GM19397 (cell line): ENCODE measurements around the gene MAPKAPK3.

Source experiments
- ATAC-seq: cut with Tn5 transposase; IDR thresholded peaks from one replicate; pipeline ENCODE4 v1.9.1; 2021; ENCODE audit warnings: mild to moderate bottlenecking, moderate library complexity; ENCODE audit not compliant: unreplicated experiment

The MAPKAPK3 gene

DNA sequence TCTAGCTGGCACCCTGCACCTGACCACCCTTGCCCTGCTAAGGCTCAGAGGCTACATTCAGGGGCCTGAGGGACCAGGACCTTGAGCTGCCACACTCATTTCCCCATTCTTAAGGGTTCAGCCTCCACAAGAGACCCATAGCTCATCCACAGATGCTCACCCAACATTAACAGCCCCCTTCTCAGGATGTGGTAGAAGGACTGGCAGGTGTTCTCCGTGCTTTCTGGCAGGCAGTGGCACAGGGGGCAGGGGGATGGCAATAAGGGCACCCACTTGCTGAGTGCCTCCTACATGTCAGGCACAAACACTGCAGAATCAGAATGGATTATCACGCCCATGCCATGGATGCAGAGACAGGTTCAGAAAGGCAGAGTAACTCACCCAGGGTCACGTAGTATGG, 9.4 kb downstream of the MAPKAPK3 start:
- no peak for ATAC-seq

DNA sequence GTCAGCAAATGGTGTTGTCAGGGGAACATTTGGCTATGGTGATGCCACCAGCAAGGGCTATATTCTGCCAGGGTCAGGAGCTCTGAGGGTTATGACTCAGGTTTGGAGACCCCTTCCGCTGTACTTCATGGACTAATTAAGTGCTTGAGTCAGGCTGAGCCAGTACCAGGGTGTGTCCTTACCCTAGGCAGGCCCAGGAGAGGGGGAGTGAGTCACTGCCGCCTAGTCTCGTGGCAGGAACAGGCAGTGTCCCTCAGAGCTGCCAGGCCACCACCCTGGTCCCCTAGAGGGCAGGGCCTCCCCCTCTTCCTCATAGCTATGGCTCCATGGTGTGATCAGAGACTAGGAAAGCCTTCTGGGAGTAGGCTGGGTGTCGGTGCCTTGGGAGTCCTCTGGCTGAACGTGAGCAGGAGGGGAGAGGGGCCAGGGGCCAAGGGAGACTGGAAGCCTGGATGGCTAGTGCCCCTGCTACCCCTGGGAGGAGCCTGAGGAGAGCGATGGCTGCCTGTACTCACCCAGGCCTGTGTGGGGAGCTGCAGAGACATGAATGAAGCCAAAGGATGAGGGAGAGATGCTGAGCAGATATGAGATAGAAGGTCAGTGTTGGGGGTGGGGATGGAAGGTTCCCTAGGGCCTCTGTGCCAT, 10.6 kb downstream of the MAPKAPK3 start:
- no peak for ATAC-seq

DNA sequence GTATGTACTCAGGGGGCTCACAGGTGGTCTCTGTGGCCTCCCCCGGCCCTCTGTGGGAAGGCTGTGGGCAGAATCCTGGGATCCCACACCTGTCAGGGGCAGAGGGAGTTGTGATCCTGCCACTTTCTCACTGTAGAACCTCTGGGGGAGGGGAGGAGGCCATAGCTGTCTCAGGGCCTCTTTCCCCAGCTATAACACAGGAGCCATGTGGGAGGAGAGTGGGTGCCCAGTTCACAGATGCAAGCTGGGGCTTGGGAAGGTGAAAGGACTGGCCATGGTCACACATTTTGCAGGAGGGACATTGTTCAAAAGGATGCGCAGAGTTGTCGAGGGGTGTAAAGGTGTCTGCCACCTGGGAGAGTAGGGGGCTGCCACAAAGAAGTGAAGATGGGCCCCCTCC, 11.7 kb downstream of the MAPKAPK3 start:
- no peak for ATAC-seq

DNA sequence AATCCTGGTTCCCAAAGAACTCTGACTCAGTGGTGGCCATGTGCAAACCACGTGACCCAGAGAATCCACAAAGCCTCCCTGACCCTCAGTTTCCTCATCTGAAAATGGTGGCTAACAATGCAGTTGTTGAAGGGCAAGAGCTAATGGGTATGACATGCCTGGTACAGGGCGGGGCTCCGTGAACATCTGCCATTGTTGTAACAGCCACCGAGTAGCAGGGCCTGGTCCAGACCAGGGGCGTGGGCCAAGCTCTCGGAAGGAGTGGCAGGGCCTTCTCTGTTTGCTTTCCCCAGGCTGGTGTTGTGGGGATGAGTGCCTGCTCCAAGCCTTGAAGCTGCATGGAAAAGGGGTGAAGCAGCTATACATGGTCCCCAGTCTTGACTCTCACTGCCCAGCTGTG, 13.4 kb downstream of the MAPKAPK3 start:
- no peak for ATAC-seq

DNA sequence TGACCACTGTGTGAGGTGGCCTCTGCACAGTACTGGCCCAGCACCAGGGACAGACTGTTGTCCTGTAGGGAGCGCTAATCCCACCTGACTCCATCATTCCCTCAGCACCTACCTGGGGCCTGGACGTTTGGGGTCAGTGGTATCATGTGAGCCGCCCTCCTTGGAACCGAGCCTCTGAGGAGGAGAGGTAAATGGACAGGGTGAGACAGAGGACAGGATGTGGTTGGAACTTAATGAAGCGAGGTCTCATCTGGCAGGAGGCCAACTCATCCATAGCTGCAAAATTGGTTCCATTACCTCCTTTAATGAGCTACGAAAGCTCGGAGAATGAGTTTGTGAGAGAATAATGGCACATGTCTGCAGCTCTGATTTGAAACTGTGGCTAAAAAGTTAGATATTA, 13.9 kb downstream of the MAPKAPK3 start:
- no peak for ATAC-seq

DNA sequence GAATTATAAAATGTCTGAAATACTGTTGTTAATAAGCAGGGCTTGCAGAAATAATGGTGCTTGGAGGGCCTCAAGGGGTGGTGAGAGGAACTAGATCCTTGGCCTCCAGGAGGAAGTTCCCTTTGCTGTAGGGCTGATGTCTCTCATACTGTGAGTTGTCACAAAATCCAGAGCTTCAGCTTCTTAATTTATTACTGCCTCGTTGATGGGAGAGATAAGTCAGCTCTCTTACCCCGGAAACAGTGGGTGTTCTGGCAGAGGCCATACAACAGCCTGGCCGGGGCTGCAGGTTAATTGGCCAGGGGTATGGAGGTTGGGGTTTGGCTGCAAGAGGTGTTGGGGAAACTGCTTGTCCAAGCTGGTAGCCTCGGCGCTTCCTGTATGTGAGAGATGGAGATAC, 15.5 kb downstream of the MAPKAPK3 start:
- no peak for ATAC-seq

DNA sequence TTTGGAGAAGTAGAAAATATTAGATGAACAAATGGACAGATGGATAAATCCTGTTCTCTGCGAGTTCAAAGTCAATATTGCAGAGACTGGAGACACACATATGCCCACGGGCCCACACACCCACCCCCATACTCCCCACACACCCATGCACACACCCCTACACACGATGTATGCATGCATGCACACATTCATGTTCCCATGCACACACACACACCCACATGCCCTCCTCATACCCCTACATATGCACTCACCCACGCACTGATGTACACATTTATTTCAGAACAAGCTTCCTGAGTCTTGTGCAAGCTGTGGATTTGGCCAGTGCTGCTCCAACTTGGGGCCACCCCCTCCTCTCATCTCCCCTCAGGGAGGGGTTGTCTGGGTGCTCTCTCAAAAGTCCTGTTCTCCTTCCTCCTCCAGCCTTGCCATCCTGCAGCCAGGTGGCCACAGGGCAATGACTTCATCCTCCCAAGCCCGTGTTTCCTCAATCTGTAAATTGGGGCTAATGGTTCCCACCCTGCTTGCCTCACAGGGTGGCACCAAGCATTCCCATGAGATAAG, 16.4 kb downstream of the MAPKAPK3 start:
- ATAC-seq, result no peak

DNA sequence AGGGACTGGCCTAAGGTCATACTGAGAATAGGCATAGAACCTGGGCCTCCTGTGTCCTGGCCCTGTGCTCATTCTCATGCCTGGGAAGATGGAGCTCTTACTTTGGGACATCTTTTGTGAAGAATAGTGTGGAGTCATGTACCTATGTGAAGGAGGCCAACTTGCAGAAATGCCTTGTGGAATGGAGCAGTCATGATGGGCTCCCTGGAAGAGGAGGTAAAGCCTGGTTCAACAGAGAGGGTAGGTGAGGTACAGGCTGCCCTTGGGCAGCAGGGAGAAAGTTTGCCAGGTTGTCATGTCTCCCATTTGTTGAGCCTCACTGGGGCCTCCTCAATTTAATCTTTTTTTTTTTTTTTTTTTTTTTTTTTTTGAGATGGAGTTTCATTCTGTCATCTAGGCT, 18.1 kb downstream of the MAPKAPK3 start:
- ATAC-seq, result no peak

DNA sequence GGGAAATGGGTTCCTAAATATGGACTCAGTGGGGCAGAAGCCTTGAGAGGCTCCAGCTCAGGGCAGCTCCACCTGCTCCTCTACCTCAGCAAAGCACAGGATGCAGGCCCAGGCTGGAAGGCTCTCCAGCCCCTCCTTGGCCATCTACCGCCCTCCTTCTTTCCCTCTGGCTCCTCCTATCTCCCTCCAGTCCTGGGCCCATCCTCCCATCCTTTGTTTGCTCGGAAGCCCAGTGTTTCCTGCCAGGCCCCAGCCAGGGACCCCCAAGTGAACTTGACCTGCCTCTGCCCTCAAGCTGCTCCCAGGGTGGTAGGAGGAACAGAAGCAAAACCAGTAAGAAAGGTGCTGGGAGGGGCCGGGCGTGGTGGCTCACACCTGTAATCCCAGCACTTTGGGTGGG, 20.1 kb downstream of the MAPKAPK3 start:
- ATAC-seq, result no peak

DNA sequence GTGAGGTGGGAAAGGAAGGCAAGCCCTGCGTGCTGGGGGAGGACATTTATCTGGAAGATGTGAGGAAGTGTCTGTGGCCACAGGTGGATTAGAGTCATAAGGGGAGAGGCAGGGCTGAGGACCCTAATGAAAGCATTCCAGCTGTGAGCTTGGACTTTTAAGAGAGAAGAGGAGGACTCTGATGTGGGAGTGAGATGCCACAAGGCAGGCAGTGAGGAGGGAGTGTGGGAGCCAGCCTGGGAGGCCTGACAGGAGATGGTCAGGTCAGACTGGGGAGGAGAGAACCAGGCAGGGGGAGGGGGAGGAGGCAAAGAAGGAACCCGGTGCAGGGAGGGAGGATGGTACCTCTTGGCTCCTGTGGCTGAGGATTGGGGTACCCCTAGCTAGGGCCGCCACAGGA, 21.0 kb downstream of the MAPKAPK3 start:
- no peak for ATAC-seq

DNA sequence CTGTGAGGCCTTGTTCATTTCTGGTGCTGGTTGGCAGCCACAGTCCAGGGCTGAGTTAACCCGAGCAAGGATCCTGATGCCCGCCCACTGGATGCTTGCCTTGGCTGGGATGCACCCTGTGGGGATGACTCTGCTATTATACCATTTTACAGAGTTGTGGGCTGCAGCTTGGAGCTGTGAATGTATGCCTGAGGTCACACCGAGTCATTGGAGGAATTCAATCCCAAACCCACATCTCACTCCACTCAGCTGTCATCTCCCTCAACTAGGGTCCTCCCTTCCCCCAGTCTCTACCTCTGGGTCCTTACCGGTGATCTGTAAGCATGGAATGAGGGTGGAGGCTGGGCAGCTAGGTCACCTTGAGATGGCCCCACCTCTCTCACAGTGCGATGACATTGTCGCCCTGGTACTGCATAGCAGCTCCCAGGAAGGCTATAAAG, 22.1 kb downstream of the MAPKAPK3 start:
- no peak for ATAC-seq

DNA sequence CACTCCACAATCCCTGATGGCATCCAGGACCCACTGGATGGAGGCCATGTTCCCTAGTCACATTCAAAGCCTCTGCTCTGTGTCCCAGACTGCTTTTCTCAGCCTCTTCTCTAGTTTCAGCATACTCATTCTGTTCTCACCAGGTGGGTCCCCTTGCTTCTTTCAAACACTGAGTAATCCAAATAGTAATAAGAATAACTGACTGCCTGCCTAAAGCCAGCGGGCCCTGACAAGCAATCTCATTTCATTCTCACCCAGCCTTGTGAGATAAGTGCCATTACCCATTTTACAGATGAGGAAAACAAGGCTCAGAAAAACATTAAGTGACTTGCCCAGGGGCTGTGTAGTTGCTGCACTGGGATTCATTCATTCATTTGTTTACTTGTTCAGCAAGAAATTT, 25.4 kb downstream of the MAPKAPK3 start:
- ATAC-seq, result no peak

DNA sequence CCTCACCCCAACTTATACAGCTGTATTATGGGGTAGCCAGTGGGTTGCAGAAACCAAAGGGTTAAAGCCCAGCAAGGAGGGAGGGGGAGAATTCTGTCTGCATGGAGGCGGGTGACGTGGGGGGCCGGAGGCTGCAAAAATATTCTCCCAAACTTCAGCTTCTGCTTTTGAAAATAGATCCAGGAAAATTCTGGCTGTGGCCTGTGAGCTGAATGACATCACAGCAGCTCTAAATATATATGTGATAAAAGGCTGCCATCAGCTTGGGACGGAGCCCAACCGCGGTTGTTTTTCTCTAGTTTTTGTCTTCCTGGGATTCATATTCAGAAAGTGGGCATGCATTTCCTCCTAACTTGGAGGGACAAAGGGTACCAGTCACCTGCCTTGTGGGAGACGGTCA, 27.6 kb downstream of the MAPKAPK3 start:
- ATAC-seq, result no peak

DNA sequence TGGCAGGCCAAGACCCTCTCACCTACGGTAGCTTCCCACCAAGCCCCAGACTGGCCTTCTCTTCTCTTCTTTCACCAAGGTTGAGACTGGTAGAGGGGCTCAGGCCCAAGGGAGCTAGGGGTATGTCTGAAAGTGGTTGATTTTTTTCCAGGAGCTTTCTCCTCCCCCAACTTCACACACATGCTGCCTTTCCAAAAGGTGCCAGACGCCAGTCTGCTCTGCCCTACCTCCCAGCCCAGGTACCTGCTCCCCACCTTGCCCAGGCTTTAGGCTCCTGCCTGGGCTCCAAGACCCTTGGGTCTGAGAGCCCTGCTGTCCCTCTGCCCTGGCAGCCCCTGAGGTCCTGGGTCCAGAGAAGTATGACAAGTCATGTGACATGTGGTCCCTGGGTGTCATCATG, 28.4 kb downstream of the MAPKAPK3 start:
- no peak for ATAC-seq

DNA sequence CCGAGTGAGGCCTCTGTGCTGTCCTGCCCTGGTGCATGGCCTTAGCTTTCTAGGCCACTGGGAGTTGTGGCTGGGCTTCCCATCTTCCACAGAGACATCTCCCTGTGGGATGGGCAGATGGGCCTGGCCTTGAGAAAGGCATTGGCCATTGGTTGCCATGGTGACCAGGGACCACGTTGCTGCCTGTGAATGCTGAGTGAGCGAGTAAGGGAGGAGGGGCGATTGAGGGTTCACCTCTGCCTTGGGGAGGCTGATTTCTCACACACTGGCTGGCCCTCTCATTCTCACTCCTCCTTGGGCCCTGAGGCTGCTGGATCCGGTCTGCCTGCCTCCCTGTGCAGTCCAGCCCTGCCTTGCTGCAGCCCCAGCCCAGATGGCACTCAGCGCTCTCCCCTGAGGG, 31.4 kb downstream of the MAPKAPK3 start:
- no peak for ATAC-seq

DNA sequence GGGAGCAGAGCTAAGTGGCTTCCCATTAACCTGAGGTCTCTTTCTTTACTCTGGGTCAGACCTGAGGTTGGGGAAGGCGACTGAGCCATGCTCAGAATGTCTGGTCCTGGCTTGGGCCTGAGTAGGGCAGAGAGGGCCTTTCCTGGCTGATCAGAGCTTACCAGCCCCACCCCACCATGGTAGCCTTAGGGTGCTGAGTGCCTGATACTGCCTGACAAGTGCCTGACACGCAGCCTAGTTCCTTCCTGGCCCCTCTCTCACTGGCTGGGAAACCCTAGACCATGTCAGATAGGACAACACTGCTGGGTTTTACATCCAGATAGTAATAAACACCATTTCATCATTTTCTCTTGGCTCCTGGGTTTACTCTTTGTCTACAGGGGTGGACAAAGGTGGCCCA, 32.0 kb downstream of the MAPKAPK3 start:
- ATAC-seq, result no peak

DNA sequence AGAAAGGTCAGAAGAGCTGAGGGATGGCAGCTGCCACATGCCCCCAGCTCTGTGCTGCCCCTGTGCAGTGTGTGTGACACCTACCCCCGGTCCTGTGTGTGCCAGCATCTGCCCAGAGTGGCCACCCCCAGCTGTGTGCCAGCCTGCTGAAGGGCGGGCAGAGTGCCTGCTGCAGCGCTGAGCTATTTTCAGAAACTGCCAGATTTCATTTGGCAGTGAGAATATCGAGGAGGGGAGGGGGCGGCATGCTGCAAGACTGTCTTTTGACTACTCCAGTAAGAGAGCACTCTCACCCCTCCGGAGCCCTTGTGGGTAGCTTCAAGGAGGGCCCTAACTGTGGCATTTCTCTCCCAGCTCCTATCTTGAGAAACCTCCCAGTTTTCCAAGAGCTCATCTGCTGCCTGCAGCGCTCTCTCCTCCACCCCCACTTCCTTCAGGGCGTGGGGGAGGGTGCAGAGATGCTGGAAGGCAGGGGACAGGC, 32.5 kb downstream of the MAPKAPK3 start:
- no peak for ATAC-seq

DNA sequence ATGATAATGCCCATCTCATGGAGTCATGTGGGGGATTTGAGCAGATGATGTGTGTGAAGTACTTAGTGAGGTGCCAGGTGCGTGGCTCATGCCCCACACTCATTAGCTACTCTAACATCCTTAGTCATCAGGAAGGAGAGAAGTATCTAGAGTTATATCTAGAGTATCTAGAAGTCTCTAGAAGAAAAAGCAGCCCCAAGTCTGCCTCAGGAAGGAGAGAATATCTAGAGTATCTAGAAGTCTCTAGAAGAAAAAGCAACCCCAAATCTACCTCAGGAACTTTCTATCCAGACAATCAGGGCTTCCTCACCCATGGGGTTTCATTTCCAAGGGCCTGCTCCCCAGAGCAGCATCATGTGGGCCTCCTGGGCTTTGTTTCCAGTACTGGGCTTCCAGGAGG, 33.1 kb downstream of the MAPKAPK3 start:
- no peak for ATAC-seq

DNA sequence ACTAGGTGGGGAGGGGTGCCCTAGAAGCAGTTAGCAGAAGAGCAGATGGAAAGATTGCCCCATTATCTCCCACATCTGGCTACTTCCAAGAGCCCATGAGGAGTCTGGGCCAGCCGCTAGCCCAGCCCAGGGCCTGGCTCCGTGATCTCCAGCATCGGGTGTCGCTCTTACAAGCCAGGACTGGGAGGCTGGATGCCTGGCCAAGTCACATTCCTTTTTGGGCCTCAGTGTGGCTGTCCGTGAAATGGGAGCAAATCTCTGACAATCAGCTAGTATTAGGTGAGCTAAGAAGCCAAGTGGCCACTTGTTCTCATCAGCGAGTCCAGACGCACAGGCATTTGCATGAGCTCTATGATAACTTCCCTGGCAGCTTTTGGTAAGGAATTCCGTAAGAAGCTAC, 34.5 kb downstream of the MAPKAPK3 start:
- no peak for ATAC-seq

DNA sequence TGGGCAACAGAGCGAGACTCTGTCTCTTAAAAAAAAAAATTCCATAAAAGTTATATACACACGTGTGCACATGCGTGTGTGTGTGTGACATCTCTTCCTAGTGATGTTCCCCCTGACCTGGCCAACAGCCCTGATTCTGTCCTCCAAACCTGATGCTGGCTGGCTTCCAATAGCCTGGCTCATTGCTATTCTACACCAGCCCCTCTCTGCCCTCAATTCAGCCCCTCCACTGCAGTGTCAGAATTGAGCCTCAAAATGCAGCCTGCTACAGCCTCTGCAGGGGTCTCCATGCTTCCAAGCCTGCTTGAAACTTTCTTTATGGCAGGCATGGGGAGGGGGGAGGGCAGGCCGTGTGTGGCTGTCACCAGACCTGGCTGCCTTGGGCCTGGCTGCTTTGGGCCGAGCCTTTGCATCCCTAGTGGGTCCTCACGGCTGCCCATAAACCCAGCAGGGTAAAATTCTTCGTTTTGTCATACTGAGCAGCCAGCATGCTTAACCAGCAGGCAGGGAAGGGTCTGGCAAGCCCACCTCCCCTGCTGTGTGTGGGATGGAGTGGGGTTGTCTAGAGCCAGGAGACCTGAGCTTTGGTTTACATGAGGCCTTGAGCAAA, 35.1 kb downstream of the MAPKAPK3 start:
- ATAC-seq, result no peak

DNA sequence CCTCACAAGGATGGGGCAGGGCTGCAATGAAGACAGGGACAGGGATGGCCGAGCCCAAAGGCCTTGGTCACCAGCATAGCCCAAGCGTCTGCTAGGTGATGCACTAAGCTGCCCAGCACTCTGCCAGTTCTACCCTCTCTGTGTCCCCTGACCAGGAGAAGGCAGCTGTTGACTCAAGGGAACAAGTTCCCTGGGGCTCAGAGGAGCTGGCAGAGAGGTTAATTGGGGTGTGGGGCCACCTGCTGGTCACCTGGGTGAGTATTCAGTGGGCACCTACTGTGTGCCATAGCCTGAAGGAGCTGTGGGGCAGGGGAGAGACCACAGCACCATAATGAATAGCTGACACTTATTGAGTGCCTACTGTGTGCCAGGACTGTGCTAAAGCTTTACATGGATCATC, 35.8 kb downstream of the MAPKAPK3 start:
- no peak for ATAC-seq

DNA sequence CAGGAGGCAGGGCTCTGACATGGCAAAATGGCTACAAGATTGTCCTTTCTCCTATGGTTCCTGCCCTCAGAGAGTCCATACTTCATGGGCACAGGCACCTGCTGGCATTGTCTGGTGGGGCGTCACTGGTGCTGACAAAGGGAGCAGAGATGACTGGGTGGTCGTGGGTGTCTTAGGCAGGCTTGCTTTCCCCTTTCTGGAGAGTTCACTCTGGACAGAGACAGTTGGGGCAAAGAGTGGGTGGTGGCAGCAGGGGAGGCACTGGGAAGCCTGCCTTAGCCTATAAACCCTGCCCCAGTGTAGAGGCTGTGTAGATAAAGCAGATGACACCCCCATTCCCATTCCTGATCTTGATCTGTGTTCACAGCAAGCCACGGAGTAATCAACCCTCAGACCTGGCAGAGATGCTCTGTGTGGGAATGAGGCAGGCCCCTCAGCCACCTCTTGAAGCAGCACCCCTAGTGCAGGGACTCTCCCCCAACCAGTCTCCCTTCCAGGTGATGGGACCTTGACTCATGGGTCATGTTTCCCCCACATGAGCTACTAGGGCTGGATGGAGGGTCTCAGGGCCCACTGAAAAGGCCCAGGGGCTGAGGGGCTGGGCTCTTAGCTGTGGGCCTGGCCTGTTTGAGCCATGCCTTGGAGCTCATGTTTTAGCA, 37.1 kb downstream of the MAPKAPK3 start:
- ATAC-seq, result no peak
